Esophagus squamous epithelium (tissue), 4 donors: Measurements from ENCODE around the gene BHMT.

Source experiments
- CTCF ChIP-seq, 6 experiments: fragments of 450-650 bp in 4 of 6; fragments of 200-600 bp in 2 of 6; sonication (generic) in 2 of 6; IDR thresholded peaks; one replicate each; pipeline ENCODE4 v1.5.1; 2016 to 2019; ENCODE audit warnings: antibody characterized with exemption in 6 of 6, mild to moderate bottlenecking in 4 of 6, moderate library complexity in 4 of 6
- POLR2A ChIP-seq, 4 donors: fragments of 450-650 bp; IDR thresholded peaks; one replicate each; pipeline ENCODE4 v1.6.1; 2017; ENCODE audit warnings: antibody characterized with exemption in 4 of 4, mild to moderate bottlenecking in 4 of 4, moderate library complexity in 3 of 4

- TF ChIP-seq CTCF (IDR thresholded peaks at IDR 0.05) (no peak), POLR2A (IDR thresholded peaks at IDR 0.05) (no peak)
Observed at GRCh38 chr5:79074641-79075040, 37.0 kb upstream of the BHMT start.
